GM23338 (cell line): ENCODE results near the gene CPE. TPM values are rescaled to one million over a fixed set of nuclear protein-coding genes. Genes with fewer than 3 reads are reported as not detected.

Source experiments
- ATAC-seq: fragments of 200-7000 bp; cut with Tn5 transposase; 3 replicates; pipeline ENCODE4 v1.9.1; 2020
- DNase-seq: peaks from one replicate; pipeline ENCODE4 v3.0.0-alpha.2; 2015; ENCODE audit warnings: low spot score
- H2AFZ ChIP-seq: fragments of 200-600 bp; sonication (generic); 2 replicates; pipeline ENCODE4 v1.8.0; 2016; ENCODE audit warnings: antibody characterized with exemption, mild to moderate bottlenecking, moderate library complexity
- H3F3A ChIP-seq: fragments of 200-600 bp; sonication (generic); replicated peaks from 2 replicates; pipeline ENCODE4 v1.8.0; 2017; ENCODE audit warnings: antibody characterized with exemption, mixed run types, low read depth
- H3K27ac ChIP-seq: fragments of 200-600 bp; sonication (generic); 2 replicates; pipeline ENCODE4 v1.6.1; 2016; ENCODE audit warnings: low read depth
- H3K27me3 ChIP-seq: fragments of 200-600 bp; sonication (generic); 2 replicates; pipeline ENCODE4 v1.8.0; 2016; ENCODE audit warnings: mild to moderate bottlenecking, mixed run types, moderate library complexity; ENCODE audit not compliant: insufficient read depth
- H3K36me3 ChIP-seq: fragments of 200-600 bp; sonication (generic); 2 replicates; pipeline ENCODE4 v1.8.0; 2016; ENCODE audit warnings: mild to moderate bottlenecking; ENCODE audit not compliant: insufficient read depth
- H3K4me1 ChIP-seq: fragments of 200-600 bp; sonication (generic); 2 replicates; pipeline ENCODE4 v1.8.0; 2016; ENCODE audit warnings: mild to moderate bottlenecking, moderate library complexity; ENCODE audit not compliant: insufficient read depth
- H3K4me2 ChIP-seq: fragments of 200-600 bp; sonication (generic); 2 replicates; pipeline ENCODE4 v1.7.1; 2017; ENCODE audit warnings: mixed run types
- H3K4me3 ChIP-seq: fragments of 200-600 bp; sonication (generic); 2 replicates; pipeline ENCODE4 v1.6.1; 2016; ENCODE audit warnings: mixed run types
- H3K79me2 ChIP-seq: fragments of 200-600 bp; sonication (generic); replicated peaks from 2 replicates; pipeline ENCODE4 v1.8.0; 2017; ENCODE audit warnings: mild to moderate bottlenecking; ENCODE audit not compliant: insufficient read depth
- H3K9me2 ChIP-seq: fragments of 200-600 bp; sonication (generic); 2 replicates; pipeline ENCODE4 v1.8.0; 2017; ENCODE audit not compliant: insufficient read depth
- H4K20me1 ChIP-seq: fragments of 200-600 bp; sonication (generic); replicated peaks from 2 replicates; pipeline ENCODE4 v1.8.0; 2017; ENCODE audit warnings: mild to moderate bottlenecking; ENCODE audit not compliant: insufficient read depth
- H3K27ac Mint-ChIP-seq: 2 replicates; pipeline ENCODE4 v1.8.0; 2020; ENCODE audit warnings: inconsistent platforms, mild to moderate bottlenecking, moderate library complexity, mixed read lengths
- H3K27me3 Mint-ChIP-seq: 3 replicates; pipeline ENCODE4 v1.8.0; 2022; ENCODE audit warnings: low read depth, mild to moderate bottlenecking, moderate library complexity, mixed read lengths, inconsistent platforms; ENCODE audit not compliant: insufficient read depth, poor library complexity
- H3K36me3 Mint-ChIP-seq: 3 replicates; pipeline ENCODE4 v1.8.0; 2021; ENCODE audit warnings: low read depth, mild to moderate bottlenecking, inconsistent platforms, moderate library complexity, mixed read lengths
- H3K4me1 Mint-ChIP-seq: 3 replicates; pipeline ENCODE4 v1.8.0; 2020; ENCODE audit warnings: mild to moderate bottlenecking, inconsistent platforms, mixed read lengths
- H3K4me3 Mint-ChIP-seq: 3 replicates; pipeline ENCODE4 v1.8.0; 2021; ENCODE audit warnings: moderate library complexity, mild to moderate bottlenecking, inconsistent platforms, mixed read lengths
- H3K9me3 Mint-ChIP-seq: 3 replicates; pipeline ENCODE4 v1.8.0; 2020; ENCODE audit warnings: moderate library complexity, mild to moderate bottlenecking, inconsistent platforms, mixed read lengths
- CREB1 ChIP-seq: fragments of 250-450 bp; sonication (Bioruptor Pico); IDR thresholded peaks from 2 replicates; pipeline ENCODE4 v1.5.0; 2020; ENCODE audit warnings: low read depth, mild to moderate bottlenecking, moderate library complexity
- JUNB ChIP-seq: IDR thresholded peaks from one replicate; pipeline ENCODE4 v1.6.1; 2016; ENCODE audit warnings: antibody characterized with exemption; ENCODE audit not compliant: unreplicated experiment
- STAT1 ChIP-seq: IDR thresholded peaks from one replicate; pipeline ENCODE4 v1.6.1; 2016; ENCODE audit warnings: antibody characterized with exemption; ENCODE audit not compliant: unreplicated experiment
- ZNF331 ChIP-seq: fragments of 250-450 bp; sonication (Bioruptor Pico); IDR thresholded peaks from 2 replicates; pipeline ENCODE4 v1.5.0; 2020; ENCODE audit warnings: low read depth, mild to moderate bottlenecking, moderate library complexity
- polyA plus RNA-seq: library from polyadenylated mRNA; unstranded; fragments of >200 nt; fragmentation: Nextera tagmentation; extraction: Ambion mirVana; gene quantifications from 2 replicates; pipeline ENCODE4 v1.2.1, GENCODE V29; 2016
- total RNA-seq: library from RNA; depleted of rRNA; stranded (reverse); fragments of >200 nt; shearing (Covaris generic); gene quantifications from 2 replicates; pipeline ENCODE4 v1.2.3, GENCODE V29; 2014
- TF ChIP-seq, protein P1 (sequence below): IDR thresholded peaks from 2 replicates; pipeline ENCODE4 v1.6.1; 2016; ENCODE audit warnings: antibody characterized with exemption
- TF ChIP-seq, protein P2 (sequence below): IDR thresholded peaks from one replicate; pipeline ENCODE4 v1.6.1; 2018; ENCODE audit warnings: antibody characterized with exemption; ENCODE audit not compliant: unreplicated experiment

The CPE gene
- total and polyA plus RNA-seq, 2 experiments from 2014 or later = 10.3 to 16.5 TPM

DNA sequence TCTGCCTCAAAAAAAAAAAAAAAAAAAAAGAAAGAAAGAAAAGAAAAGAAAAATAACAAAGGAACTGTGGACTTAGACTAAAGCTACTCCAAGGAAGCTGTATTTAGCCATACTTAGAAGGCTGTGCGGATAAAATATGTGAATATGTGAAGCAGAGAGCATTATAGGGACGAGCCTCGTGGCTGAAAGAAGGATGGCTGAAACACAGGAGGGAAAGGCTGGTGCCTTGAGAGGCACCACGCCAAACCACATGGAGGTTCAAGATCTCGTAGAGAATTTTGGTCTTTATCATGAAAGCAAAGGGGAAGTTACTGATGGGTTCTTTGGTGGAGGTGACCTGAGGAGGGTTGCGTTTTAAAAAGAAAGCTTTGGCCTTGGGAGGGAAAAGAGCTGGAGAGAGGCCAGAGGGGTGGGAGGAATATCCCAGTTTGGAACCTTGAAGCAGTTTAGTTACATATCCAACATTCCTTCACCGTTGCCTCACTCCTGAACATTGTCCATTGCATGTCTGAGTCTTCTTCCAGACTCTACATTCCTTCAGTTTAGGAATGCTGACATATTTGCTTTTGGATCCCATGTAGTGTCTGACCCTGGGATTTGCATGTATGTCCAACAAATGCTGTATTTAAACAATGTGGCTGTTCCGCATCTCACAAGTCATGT lies 82.5 kb downstream of the CPE start:
- Histone ChIP-seq H3K36me3 (no peaks in the 10 kb centered on the region), H3K4me3 (no peak overlapping the region), H4K20me1 (no peaks in the 10 kb centered on the region), H3K27me3 (no peaks in the 10 kb centered on the region), H3K4me1 (peaks cover 28% of the 10 kb centered on the region; the same call in 1 of the 2 replicates), H3K27ac (no peak overlapping the region), H3F3A (no peaks in the 10 kb centered on the region), H3K4me2 (no peak overlapping the region), H3K9me2 (no peaks in the 10 kb centered on the region), H2AFZ (no peak overlapping the region), H3K79me2 (no peaks in the 10 kb centered on the region)
- Mint-ChIP-seq H3K4me1 (peaks cover 28% of the 10 kb centered on the region; the same call in 2 of the 3 replicates), H3K27me3 (no peaks in the 10 kb centered on the region), H3K36me3 (no peaks in the 10 kb centered on the region), H3K9me3 (no peaks in the 10 kb centered on the region), H3K4me3 (no peak overlapping the region), H3K27ac (peak overlapping the region; percentile 32; the same call in 1 of the 2 replicates)
- no peak for DNase-seq
- no peak for ATAC-seq
- TF ChIP-seq CREB1 (CRISPR knock-in tag) (no peak), STAT1 (no peak), JUNB (no peak), ZNF331 (CRISPR knock-in tag) (no peak)
- TF ChIP-seq, protein P1, sequence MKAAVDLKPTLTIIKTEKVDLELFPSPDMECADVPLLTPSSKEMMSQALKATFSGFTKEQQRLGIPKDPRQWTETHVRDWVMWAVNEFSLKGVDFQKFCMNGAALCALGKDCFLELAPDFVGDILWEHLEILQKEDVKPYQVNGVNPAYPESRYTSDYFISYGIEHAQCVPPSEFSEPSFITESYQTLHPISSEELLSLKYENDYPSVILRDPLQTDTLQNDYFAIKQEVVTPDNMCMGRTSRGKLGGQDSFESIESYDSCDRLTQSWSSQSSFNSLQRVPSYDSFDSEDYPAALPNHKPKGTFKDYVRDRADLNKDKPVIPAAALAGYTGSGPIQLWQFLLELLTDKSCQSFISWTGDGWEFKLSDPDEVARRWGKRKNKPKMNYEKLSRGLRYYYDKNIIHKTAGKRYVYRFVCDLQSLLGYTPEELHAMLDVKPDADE = no peak
- TF ChIP-seq, protein P2, sequence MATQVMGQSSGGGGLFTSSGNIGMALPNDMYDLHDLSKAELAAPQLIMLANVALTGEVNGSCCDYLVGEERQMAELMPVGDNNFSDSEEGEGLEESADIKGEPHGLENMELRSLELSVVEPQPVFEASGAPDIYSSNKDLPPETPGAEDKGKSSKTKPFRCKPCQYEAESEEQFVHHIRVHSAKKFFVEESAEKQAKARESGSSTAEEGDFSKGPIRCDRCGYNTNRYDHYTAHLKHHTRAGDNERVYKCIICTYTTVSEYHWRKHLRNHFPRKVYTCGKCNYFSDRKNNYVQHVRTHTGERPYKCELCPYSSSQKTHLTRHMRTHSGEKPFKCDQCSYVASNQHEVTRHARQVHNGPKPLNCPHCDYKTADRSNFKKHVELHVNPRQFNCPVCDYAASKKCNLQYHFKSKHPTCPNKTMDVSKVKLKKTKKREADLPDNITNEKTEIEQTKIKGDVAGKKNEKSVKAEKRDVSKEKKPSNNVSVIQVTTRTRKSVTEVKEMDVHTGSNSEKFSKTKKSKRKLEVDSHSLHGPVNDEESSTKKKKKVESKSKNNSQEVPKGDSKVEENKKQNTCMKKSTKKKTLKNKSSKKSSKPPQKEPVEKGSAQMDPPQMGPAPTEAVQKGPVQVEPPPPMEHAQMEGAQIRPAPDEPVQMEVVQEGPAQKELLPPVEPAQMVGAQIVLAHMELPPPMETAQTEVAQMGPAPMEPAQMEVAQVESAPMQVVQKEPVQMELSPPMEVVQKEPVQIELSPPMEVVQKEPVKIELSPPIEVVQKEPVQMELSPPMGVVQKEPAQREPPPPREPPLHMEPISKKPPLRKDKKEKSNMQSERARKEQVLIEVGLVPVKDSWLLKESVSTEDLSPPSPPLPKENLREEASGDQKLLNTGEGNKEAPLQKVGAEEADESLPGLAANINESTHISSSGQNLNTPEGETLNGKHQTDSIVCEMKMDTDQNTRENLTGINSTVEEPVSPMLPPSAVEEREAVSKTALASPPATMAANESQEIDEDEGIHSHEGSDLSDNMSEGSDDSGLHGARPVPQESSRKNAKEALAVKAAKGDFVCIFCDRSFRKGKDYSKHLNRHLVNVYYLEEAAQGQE = no peak

DNA sequence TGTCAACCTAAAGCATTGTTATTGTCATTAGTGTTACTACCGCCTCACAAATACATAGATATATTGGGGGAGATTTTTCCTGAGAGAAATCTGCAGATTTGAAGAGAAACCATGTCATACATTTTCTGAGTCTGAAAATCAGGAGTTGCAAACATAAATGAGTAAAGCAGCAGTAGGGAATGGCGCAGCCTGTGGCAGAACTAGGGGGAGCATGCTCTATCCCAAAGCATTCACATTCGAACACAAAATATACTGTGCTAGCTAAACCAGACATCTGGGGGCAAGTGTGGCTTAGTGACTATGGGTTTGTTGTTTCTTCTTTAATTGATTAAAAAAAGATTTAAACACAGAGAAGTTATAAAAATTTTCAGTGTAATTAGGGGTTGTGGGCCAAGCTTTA lies 83.2 kb downstream of the CPE start:
- H3F3A ChIP-seq = no peaks in the 10 kb centered on the region
- no peaks in the 10 kb centered on the region for H3K27me3 ChIP-seq
- no peak overlapping the region for H2AFZ ChIP-seq
- H3K27me3 Mint-ChIP-seq = no peaks in the 10 kb centered on the region
- DNase-seq (no peak), ATAC-seq (peak; percentile 31; the same call in 1 of the 3 replicates)
- no peaks in the 10 kb centered on the region for H3K9me3 Mint-ChIP-seq
- H4K20me1 ChIP-seq = no peaks in the 10 kb centered on the region
- no peaks in the 10 kb centered on the region for H3K9me2 ChIP-seq
- H3K4me1 Mint-ChIP-seq = peaks cover 28% of the 10 kb centered on the region; the same call in 2 of the 3 replicates
- no peak overlapping the region for H3K4me3 ChIP-seq
- no peaks in the 10 kb centered on the region for H3K36me3 Mint-ChIP-seq
- no peak overlapping the region for H3K27ac Mint-ChIP-seq
- no peak overlapping the region for H3K4me2 ChIP-seq
- H3K4me1 ChIP-seq = peaks cover 27% of the 10 kb centered on the region; the same call in 1 of the 2 replicates
- H3K79me2 ChIP-seq = no peaks in the 10 kb centered on the region
- no peak overlapping the region for H3K4me3 Mint-ChIP-seq
- no peak overlapping the region for H3K27ac ChIP-seq
- H3K36me3 ChIP-seq = no peaks in the 10 kb centered on the region
- TF ChIP-seq, protein P2 = no peak
- no peak for TF ChIP-seq STAT1
